Glutamatergic neuron (in vitro differentiated cells): ENCODE measurements around the gene HMCN1. TPM values are rescaled to one million over a fixed set of nuclear protein-coding genes. Genes with fewer than 3 reads are reported as not detected.

ENCODE experiments used
- DNase-seq: peaks from one replicate; pipeline ENCODE4 v3.0.0; 2022
- H3K27ac Mint-ChIP-seq: one replicate; pipeline ENCODE4 v1.8.0; 2020; ENCODE audit warnings: mild to moderate bottlenecking, mixed read lengths, inconsistent platforms; ENCODE audit not compliant: unreplicated experiment
- H3K27me3 Mint-ChIP-seq: one replicate; pipeline ENCODE4 v1.8.0; 2020; ENCODE audit warnings: mild to moderate bottlenecking, moderate library complexity, mixed read lengths, inconsistent platforms; ENCODE audit not compliant: unreplicated experiment
- H3K36me3 Mint-ChIP-seq: one replicate; pipeline ENCODE4 v1.8.0; 2020; ENCODE audit warnings: mild to moderate bottlenecking, mixed read lengths, inconsistent platforms; ENCODE audit not compliant: unreplicated experiment
- H3K4me1 Mint-ChIP-seq: one replicate; pipeline ENCODE4 v1.8.0; 2020; ENCODE audit warnings: mild to moderate bottlenecking, low read depth, mixed read lengths, inconsistent platforms; ENCODE audit not compliant: unreplicated experiment
- H3K4me3 Mint-ChIP-seq: one replicate; pipeline ENCODE4 v1.8.0; 2020; ENCODE audit warnings: mild to moderate bottlenecking, mixed read lengths, inconsistent platforms; ENCODE audit not compliant: unreplicated experiment
- H3K9me3 Mint-ChIP-seq: one replicate; pipeline ENCODE4 v1.8.0; 2020; ENCODE audit warnings: mild to moderate bottlenecking, moderate library complexity, mixed read lengths, inconsistent platforms; ENCODE audit not compliant: unreplicated experiment
- CTCF ChIP-seq: fragments of 200-600 bp; sonication (generic); IDR thresholded peaks from one replicate; pipeline ENCODE4 v1.5.0; 2021; ENCODE audit not compliant: partially characterized antibody, unreplicated experiment
- total RNA-seq: library from RNA; stranded (reverse); fragmentation: NEBNext Ultra II Directional; extraction: Animal tissue kit (Norgen Biotek cat#: 25700); gene quantifications from one replicate; pipeline ENCODE4 v1.2.1, GENCODE V29; 2021; ENCODE audit not compliant: unreplicated experiment

Gene HMCN1
- total RNA-seq, 1 donor from 2014 or later, result 0.93 TPM

GRCh38 chr1:186239171-186239570 is 505.0 kb downstream of the HMCN1 start:
- H3K4me1 Mint-ChIP-seq, result no peaks in the 10 kb centered on the region
- TF ChIP-seq CTCF, result no peak
- no peaks in the 10 kb centered on the region for H3K27me3 Mint-ChIP-seq
- H3K4me3 Mint-ChIP-seq, result no peak overlapping the region
- no peaks in the 10 kb centered on the region for H3K36me3 Mint-ChIP-seq
- no peak for DNase-seq
- H3K9me3 Mint-ChIP-seq, result no peaks in the 10 kb centered on the region
- no peak overlapping the region for H3K27ac Mint-ChIP-seq

GRCh38 chr1:186240436-186240835 is 506.2 kb downstream of the HMCN1 start:
- Mint-ChIP-seq H3K36me3 (no peaks in the 10 kb centered on the region), H3K4me3 (no peak overlapping the region), H3K9me3 (no peaks in the 10 kb centered on the region), H3K4me1 (no peaks in the 10 kb centered on the region), H3K27me3 (no peaks in the 10 kb centered on the region), H3K27ac (no peak overlapping the region)
- TF ChIP-seq CTCF, result no peak
- DNase-seq, result no peak
